Measurements from ENCODE around the gene LRCH2. TPM values are rescaled to one million over a fixed set of nuclear protein-coding genes. Genes with fewer than 3 reads are reported as not detected.

Gene LRCH2, protein sequence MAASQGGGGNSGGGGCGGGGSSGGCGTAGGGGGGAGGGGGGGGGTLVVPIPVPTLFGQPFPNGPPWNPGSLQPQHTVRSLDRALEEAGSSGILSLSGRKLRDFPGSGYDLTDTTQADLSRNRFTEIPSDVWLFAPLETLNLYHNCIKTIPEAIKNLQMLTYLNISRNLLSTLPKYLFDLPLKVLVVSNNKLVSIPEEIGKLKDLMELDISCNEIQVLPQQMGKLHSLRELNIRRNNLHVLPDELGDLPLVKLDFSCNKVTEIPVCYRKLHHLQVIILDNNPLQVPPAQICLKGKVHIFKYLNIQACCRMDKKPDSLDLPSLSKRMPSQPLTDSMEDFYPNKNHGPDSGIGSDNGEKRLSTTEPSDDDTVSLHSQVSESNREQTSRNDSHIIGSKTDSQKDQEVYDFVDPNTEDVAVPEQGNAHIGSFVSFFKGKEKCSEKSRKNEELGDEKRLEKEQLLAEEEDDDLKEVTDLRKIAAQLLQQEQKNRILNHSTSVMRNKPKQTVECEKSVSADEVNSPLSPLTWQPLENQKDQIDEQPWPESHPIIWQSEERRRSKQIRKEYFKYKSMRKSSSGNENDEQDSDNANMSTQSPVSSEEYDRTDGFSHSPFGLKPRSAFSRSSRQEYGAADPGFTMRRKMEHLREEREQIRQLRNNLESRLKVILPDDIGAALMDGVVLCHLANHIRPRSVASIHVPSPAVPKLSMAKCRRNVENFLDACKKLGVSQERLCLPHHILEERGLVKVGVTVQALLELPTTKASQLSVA
- total RNA-seq = 1 to 10 TPM; 3.3 to 7.1 (median 5.7) TPM

DNA sequence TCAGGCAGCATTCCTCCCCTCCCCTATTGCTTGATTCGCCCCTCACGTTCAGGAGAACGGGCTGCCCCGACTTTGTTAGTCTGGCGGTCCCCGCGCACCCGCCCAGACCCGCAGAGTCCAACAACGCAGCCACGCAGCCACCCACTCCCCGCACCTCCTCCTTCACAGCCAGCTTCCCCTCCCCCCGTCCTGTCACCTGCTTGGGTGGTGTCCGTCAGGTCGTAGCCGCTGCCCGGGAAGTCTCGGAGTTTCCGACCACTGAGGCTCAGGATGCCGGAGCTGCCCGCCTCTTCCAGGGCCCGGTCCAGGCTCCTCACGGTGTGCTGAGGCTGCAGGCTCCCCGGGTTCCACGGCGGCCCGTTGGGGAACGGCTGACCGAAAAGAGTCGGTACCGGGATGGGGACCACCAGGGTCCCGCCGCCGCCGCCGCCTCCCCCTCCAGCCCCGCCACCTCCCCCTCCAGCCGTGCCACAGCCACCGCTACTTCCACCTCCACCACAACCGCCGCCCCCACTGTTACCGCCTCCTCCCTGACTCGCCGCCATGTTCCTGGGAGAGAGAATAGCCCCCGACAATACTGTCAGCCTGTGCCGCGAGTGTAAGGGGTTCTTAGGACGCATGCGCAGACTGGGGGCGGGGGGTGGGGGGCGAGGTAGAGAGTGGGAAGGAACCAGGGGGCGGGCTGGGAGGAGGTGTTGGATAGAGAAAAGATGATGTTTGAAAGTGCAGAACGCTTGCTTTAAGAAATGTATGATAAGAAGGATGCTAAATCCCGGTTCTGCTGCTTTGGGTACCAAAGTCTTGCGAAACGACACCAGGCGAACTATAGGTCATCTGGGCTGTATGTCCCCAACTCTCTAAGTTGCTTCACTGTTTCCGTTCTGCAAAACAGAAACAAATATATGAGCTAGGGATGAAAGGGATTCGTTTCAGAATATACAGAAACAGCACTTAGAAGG, at the start of gene LRCH2:
Gene LRCH2 (minus strand): TSS at position 600 of the 959 bp plus-strand sequence. CDS start 55 bp downstream, at position 545.
- Histone ChIP-seq H3K27me3 (peaks cover 0 to 68% of the 10 kb centered on the region in 2 donors), H3K9me3 (no peaks in the 10 kb centered on the region), H3K4me1 (no peaks in the 10 kb centered on the region), H3K27ac (peak within 1 kb of the TSS; percentile 55 to 87 (median 74)), H3K36me3 (no peaks in the 10 kb centered on the region), H3K4me3 (peak within 1 kb of the TSS; percentile 42 to 70 (median 54))
- peak; percentile 9 to 12 for DNase-seq (ENCODE audit: low spot score in 2 of 2)
- TF ChIP-seq, protein P1, sequence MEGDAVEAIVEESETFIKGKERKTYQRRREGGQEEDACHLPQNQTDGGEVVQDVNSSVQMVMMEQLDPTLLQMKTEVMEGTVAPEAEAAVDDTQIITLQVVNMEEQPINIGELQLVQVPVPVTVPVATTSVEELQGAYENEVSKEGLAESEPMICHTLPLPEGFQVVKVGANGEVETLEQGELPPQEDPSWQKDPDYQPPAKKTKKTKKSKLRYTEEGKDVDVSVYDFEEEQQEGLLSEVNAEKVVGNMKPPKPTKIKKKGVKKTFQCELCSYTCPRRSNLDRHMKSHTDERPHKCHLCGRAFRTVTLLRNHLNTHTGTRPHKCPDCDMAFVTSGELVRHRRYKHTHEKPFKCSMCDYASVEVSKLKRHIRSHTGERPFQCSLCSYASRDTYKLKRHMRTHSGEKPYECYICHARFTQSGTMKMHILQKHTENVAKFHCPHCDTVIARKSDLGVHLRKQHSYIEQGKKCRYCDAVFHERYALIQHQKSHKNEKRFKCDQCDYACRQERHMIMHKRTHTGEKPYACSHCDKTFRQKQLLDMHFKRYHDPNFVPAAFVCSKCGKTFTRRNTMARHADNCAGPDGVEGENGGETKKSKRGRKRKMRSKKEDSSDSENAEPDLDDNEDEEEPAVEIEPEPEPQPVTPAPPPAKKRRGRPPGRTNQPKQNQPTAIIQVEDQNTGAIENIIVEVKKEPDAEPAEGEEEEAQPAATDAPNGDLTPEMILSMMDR (IDR thresholded peaks at IDR 0.05) = no peak
- TF ChIP-seq EP300 (IDR thresholded peaks at IDR 0.05) (peak in 1 of 2 donors; percentile 3), POLR2A (IDR thresholded peaks at IDR 0.05) (no peak)
- 1 to 19% methylated on average over 22 to 43 of the region's 59 CpGs for WGBS, 2 donors

DNA sequence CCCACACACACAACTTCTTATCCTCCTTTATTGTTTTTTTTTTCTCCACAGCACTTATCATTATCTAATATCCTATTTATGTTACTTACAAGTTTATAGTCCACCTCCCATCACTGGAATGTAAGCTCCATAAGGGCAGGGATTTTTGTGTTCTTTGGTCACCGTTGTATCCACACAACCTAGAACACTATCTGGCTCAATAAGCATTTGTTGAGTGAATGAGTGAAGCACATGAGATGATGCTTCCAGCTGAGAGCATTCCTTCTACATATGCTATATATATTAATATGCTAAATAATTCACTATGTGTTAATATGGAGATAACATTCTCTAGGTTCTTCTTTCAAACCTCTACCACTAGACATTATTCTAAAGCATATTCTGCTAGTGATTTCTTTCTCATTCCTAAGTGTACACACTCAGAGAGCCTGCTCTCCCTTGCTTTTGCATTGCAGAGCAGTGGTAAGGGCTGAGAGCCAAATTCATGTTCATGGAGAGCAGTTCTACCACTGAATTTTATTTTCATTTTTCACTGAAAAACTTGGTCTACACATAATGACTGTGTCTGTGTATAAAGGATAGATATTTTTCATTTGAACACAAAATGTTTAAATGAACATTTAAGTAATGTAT, 35.3 kb upstream of the LRCH2 start:
- TF ChIP-seq POLR2A (IDR thresholded peaks at IDR 0.05) (no peak), EP300 (IDR thresholded peaks at IDR 0.05) (no peak)
- TF ChIP-seq, protein P1 (IDR thresholded peaks at IDR 0.05) = no peak
- Histone ChIP-seq H3K9me3 (no peaks in the 10 kb centered on the region), H3K4me1 (no peaks in the 10 kb centered on the region), H3K4me3 (no peak overlapping the region), H3K27me3 (peaks cover 0 to 10% of the 10 kb centered on the region in 2 donors), H3K36me3 (no peaks in the 10 kb centered on the region), H3K27ac (no peak overlapping the region)
- 76 to 91% methylated on average over 1 of the region's 1 CpG for WGBS, 2 donors
- no peak for DNase-seq (ENCODE audit: low spot score in 2 of 2)

DNA sequence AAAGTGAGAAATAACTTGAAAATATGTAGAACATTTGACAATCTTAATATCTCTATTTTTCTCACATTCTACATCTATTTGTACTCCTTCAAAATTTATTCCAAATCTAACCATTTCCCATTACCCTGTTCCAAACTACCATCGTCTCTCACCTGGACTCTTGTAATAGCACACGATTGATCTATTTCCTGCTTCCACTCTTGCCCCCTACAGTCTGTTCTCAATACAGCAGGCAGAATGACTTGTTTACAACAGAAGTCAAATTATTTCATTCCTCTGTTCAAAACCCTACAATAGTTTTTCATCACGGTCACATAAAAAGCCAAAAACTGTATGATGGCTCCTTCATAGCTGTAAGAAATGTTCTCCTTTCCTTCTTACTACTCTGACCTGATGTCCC, 34.5 kb upstream of the LRCH2 start:
- no peak for DNase-seq (ENCODE audit: low spot score in 2 of 2)
- TF ChIP-seq, protein P1 (IDR thresholded peaks at IDR 0.05) = peak in 1 of 5 experiments; percentile 7
- TF ChIP-seq POLR2A (IDR thresholded peaks at IDR 0.05) = no peak
- TF ChIP-seq EP300 (IDR thresholded peaks at IDR 0.05) = no peak
- H3K4me3 ChIP-seq = no peak overlapping the region
- no peak overlapping the region for H3K27ac ChIP-seq
- peaks cover 0 to 10% of the 10 kb centered on the region in 2 donors for H3K27me3 ChIP-seq
- no peaks in the 10 kb centered on the region for H3K36me3 ChIP-seq
- H3K4me1 ChIP-seq = no peaks in the 10 kb centered on the region
- 42 to 55% methylated on average over 3 of the region's 3 CpGs for whole genome bisulfite sequencing, 2 donors
- H3K9me3 ChIP-seq = no peaks in the 10 kb centered on the region

DNA sequence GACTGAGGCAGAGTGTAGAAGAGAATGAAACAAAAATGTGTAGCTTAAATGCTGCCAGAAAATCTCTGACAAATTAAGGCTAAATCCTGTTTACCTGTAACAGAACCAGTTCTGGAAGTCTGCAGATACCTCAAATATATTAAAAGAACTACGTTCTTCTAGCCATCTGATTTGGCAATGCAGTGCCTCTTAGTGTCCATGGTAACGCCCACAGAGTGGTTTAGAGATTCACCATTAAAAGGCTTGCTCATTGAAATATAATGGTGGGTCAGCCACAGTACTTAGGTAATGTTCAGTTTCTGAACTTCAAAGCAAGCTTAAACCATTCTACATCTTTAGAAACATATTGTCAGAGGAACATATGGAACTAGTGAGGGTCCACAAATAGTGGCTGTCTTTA, 32.4 kb upstream of the LRCH2 start:
- Histone ChIP-seq H3K27me3 (peaks cover 0 to 13% of the 10 kb centered on the region in 2 donors), H3K9me3 (no peaks in the 10 kb centered on the region), H3K4me1 (no peaks in the 10 kb centered on the region), H3K27ac (no peak overlapping the region), H3K4me3 (no peak overlapping the region), H3K36me3 (no peaks in the 10 kb centered on the region)
- WGBS, 2 donors = 62 to 94% methylated on average over 2 of the region's 2 CpGs
- TF ChIP-seq EP300 (IDR thresholded peaks at IDR 0.05) (no peak), POLR2A (IDR thresholded peaks at IDR 0.05) (no peak)
- TF ChIP-seq, protein P1 (IDR thresholded peaks at IDR 0.05) = no peak
- DNase-seq (ENCODE audit: low spot score in 2 of 2) = no peak

Measured in tibial nerve (tissue), 4 donors.